Smooth muscle cell of bladder (primary cell): Measurements from ENCODE around the gene ABRAXAS1. TPM values are rescaled to one million over a fixed set of nuclear protein-coding genes. Genes with fewer than 3 reads are reported as not detected.

Experiments
- total RNA-seq: library from RNA; depleted of rRNA; stranded (reverse); fragments of >200 nt; gene quantifications from 2 replicates; pipeline ENCODE4 v1.2.3, GENCODE V29; 2014

Gene ABRAXAS1
- total RNA-seq: 15.9 and 18.4 TPM in 2 replicates

GRCh38 chr4:83484500-83485461 is at the start of gene ABRAXAS1:
Gene ABRAXAS1, minus strand, starts transcription at chr4:83485100. Its CDS starts 28 bp downstream, at chr4:83485072.

GRCh38 chr4:83455281-83456183 is 29.4 kb downstream of the ABRAXAS1 start, which contains the start of the genes HELQ and MRPS18C:
Gene HELQ, minus strand, starts transcription at chr4:83455823. Its CDS starts 130 bp downstream, at chr4:83455693.
Gene MRPS18C, plus strand, starts transcription at chr4:83456058. Its CDS starts 20 bp downstream, at chr4:83456078.

Other genes starting within 250 kb of the ABRAXAS1 start
- gene COQ2, start 200.3 kb downstream of the ABRAXAS1 start, total RNA-seq: 13.7 and 18.3 TPM in 2 replicates
- gene HPSE, start 150.3 kb downstream of the ABRAXAS1 start, total RNA-seq: 0.83 and 1.1 TPM in 2 replicates
- 14.6 and 19.3 TPM in 2 replicates for gene HELQ, start 29.3 kb downstream of the ABRAXAS1 start, total RNA-seq
- gene MRPS18C, start 29.0 kb downstream of the ABRAXAS1 start, total RNA-seq: 26.5 and 28.3 TPM in 2 replicates
- gene GPAT3, start 51.0 kb upstream of the ABRAXAS1 start, total RNA-seq: 5.1 and 7.7 TPM in 2 replicates